NCI-H526 (cell line): ENCODE results near the gene RASSF7.
A peak's percentile ranks its signal among the peaks of the same experiment; 100 is the strongest.

Experiments used
- DNase-seq, 2 experiments: peaks; one replicate each; lab custom pipeline; 2025; lab: John Stamatoyannopoulos, UW

Gene RASSF7

DNA sequence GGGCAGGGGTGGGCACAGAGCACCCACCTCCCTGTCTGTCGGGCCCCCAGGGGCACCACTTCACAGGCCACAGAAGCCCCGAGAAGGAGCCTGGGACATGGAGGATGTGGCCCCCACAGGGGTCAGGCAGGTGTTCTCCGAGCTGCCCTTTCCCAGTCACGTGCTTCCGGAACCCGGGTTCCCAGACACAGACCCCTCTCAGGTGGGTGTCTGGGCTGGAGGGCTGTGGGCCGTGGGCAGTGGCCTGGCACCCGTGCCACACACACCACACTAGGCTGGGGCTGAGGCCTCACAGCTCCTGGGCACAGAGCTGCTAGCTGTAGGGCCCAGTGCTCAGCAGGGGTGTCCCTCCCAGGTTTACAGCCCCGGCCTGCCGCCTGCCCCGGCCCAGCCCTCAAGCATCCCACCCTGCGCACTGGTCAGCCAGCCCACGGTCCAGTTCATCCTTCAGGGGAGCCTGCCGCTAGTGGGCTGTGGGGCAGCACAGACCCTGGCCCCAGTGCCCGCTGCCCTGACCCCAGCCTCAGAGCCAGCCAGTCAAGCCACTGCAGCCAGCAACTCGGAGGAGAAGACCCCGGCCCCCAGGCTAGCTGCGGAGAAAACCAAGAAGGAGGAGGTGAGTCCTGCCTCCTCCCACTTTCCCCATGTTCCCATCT, 49.5 kb downstream of the RASSF7 start:
- no peak for DNase-seq

DNA sequence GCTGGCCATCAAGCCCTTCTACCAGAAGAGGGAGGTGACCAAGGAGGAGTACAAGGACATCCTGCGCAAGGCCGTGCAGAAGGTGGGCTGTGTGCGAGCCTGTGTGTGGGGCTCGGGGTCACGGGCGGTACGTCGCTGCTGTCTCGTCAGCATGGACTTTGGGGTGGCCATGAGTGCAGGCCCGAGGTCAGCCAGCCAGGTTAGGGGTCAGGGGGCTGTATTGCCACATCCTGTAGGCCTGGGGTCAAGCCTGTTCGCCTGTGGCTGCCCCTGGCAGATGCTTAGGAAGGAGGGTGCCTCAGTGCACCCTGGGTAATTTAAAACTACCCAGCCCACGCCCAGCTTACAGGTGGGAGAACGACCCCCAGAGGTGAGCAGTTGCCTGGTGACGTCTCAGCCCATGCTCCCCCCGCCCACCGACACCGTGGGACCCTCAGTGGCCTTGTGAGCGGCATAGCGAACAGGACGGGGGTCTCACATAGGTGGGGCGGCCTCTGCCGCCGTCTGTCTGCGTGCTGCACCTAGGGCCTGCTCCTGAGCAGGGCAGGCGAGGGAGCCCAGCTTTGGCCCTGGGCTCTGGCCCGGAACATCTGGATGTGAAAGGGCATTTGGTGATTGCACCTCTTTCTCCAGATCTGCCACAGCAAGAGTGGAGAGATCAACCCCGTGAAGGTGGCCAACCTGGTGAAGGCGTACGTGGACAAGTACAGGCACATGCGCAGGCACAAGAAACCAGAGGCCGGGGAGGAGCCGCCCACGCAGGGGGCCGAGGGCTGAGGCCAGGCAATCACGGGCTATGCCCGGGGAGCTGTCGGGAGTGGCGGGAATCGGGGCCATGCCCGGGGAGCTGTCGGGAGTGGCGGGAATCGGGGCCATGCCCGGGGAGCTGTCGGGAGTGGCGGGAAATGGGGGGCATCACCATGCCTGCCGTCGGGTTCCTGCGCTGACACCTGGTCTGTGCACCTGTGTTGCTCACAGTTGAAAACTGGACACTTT, 50.5 kb downstream of the RASSF7 start:
- no peak for DNase-seq

DNA sequence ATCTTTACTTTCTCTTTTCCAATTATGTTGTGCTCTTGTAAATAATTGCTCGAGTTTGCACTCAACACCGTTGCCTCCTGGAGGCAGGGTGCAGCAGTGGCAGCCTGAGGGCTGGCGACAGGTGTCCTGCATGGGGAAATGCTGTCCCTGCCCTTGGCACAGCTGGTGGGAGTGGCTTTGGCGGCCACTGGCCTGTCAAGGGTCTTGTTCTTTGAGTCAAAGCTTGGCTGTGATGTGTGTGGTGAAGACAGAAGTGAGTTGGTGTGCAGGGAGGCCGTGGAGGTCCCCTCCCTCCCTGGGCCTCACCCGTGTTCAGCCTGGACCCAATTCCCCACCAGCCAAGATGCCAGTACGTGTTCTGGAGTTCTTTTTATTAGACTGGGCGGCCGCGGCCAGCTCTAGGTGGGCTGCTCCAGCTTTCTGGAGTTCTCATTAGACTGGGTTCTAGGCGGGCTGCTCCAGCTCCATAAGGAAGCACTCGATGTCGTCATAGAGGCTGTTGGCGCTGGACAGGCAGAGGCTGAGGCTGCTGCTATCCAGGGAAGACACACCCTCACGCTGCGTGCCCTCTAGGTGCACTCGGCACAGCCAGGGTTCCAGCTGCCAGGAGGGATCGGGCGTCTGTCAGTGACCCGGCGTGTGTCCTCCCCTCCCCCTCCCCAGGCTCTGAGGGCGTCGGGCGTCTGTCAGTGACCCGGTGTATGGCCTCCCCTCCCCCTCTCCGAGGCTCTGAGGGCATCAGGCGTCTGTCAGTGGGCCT, 51.6 kb downstream of the RASSF7 start:
- DNase-seq: peak; percentile 40 to 44

DNA sequence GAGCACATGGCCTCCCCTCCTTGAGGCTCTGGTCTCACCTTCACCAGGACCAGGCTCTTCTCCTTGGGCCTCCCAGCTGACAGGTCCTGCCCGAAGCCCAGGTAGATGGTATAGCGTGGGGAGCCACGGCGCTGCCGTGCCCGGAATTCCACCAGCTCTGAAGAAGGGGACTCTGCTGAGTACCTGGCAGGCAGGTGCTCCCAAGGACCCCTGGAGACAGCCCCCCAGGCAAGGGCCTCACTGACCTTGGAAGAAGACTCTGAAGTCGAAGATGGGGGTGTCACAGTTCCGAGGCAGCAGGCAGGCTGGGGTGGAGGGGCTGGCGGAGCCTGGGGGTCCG, 52.2 kb downstream of the RASSF7 start:
- no peak for DNase-seq

DNA sequence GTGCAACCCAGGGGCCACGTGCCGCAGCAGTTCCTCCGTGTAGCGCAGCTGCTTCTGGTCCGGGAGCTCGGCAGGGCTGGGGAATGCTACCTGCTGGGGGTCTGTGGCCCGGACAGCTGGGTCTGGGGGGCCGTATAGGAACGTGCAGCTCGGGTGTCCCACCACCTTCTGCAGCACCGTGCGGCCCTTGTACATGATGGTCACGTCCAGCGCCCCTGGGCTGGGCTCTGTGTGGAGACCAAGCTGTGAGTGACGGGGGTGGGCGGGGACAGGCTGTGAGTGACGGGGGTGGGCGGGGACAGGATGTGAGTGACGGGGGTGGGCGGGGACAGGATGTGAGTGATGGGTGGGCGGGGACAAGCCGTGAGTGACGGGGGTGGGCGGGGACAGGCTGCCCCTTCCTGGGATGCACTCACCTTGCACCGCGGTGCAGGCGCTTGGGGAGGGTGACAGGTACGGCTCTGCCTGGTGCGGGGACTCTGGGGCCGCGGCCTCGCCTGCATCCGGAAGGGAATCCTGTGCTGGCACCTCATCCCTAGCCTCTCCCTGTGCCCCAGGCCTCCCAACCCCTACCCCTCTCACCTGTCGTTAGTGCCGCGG, 52.7 kb downstream of the RASSF7 start:
- peak in 1 of 2 experiments; percentile 94 for DNase-seq
